Upper lobe of left lung (tissue), 4 donors: ENCODE data around the gene KLF17.

Source experiments
- POLR2A ChIP-seq, 4 donors: fragments of 450-650 bp; IDR thresholded peaks; one replicate each; pipeline ENCODE4 v1.5.1; 2016 to 2017; ENCODE audit warnings: antibody characterized with exemption in 4 of 4, mild to moderate bottlenecking in 2 of 4
- POLR2AphosphoS5 ChIP-seq, 2 donors: sonication (generic); formaldehyde crosslinking; IDR thresholded peaks; one replicate each; pipeline ENCODE4 v1.5.1; 2017; ENCODE audit warnings: antibody characterized with exemption in 2 of 2
- TF ChIP-seq, protein P1 (sequence below), 6 experiments: fragments of 450-650 bp in 4 of 6; fragments of 200-600 bp in 2 of 6; sonication (generic) in 2 of 6; IDR thresholded peaks; one replicate each; pipeline ENCODE4 v1.5.1; 2016 to 2019; ENCODE audit warnings: antibody characterized with exemption in 6 of 6

- TF ChIP-seq, protein P1, sequence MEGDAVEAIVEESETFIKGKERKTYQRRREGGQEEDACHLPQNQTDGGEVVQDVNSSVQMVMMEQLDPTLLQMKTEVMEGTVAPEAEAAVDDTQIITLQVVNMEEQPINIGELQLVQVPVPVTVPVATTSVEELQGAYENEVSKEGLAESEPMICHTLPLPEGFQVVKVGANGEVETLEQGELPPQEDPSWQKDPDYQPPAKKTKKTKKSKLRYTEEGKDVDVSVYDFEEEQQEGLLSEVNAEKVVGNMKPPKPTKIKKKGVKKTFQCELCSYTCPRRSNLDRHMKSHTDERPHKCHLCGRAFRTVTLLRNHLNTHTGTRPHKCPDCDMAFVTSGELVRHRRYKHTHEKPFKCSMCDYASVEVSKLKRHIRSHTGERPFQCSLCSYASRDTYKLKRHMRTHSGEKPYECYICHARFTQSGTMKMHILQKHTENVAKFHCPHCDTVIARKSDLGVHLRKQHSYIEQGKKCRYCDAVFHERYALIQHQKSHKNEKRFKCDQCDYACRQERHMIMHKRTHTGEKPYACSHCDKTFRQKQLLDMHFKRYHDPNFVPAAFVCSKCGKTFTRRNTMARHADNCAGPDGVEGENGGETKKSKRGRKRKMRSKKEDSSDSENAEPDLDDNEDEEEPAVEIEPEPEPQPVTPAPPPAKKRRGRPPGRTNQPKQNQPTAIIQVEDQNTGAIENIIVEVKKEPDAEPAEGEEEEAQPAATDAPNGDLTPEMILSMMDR (IDR thresholded peaks at IDR 0.05) = no peak
- TF ChIP-seq POLR2A (IDR thresholded peaks at IDR 0.05) = no peak
- no peak for TF ChIP-seq POLR2AphosphoS5 (IDR thresholded peaks at IDR 0.05)
Observed at GRCh38 chr1:44144962-44145756, 26.5 kb downstream of the KLF17 start.
